Calu3 (cell line): ENCODE results near the gene PRSS2. TPM values are rescaled to one million over a fixed set of nuclear protein-coding genes. Genes with fewer than 3 reads are reported as not detected.

Source experiments
- BruUV-seq: library from RNA; stranded (reverse); fragments of 400-500 nt; replicated peaks from 2 replicates; lab custom pipeline; 2021; lab: Mats Ljungman, UMichigan
- CTCF ChIA-PET: fragments of 300-600 bp; sonication (Branson Sonifier 250); formaldehyde crosslinking; loops from one replicate; lab custom pipeline; 2022; ENCODE audit warnings: antibody characterized with exemption; lab: Charles Lee
- DNase-seq: peaks from one replicate; pipeline ENCODE4 v3.0.0; 2022
- H3K27ac Mint-ChIP-seq: one replicate; pipeline ENCODE4 v1.8.0; 2022; ENCODE audit warnings: mixed read lengths; ENCODE audit not compliant: unreplicated experiment
- H3K27me3 Mint-ChIP-seq: one replicate; pipeline ENCODE4 v1.8.0; 2022; ENCODE audit warnings: mixed read lengths; ENCODE audit not compliant: unreplicated experiment
- H3K36me3 Mint-ChIP-seq: one replicate; pipeline ENCODE4 v1.8.0; 2022; ENCODE audit warnings: mild to moderate bottlenecking, moderate library complexity, mixed read lengths; ENCODE audit not compliant: insufficient read depth, unreplicated experiment
- H3K4me1 Mint-ChIP-seq: one replicate; pipeline ENCODE4 v1.8.0; 2022; ENCODE audit warnings: mild to moderate bottlenecking, low read depth, mixed read lengths; ENCODE audit not compliant: unreplicated experiment
- H3K4me3 Mint-ChIP-seq: one replicate; pipeline ENCODE4 v1.8.0; 2022; ENCODE audit warnings: mild to moderate bottlenecking, low read depth, moderate library complexity, mixed read lengths; ENCODE audit not compliant: unreplicated experiment
- H3K9me3 Mint-ChIP-seq: one replicate; pipeline ENCODE4 v1.8.0; 2022; ENCODE audit warnings: low read depth, mixed read lengths; ENCODE audit not compliant: unreplicated experiment
- CTCF ChIP-seq: fragments of 200-600 bp; IDR thresholded peaks from one replicate; pipeline ENCODE4 v1.8.0; 2022; ENCODE audit warnings: antibody characterized with exemption; ENCODE audit not compliant: unreplicated experiment
- intact Hi-C: fragments of 100-400 bp; cut with micrococcal nuclease; formaldehyde crosslinking; loops from one replicate; pipeline ENCODE4 v1.10.0; 2022; ENCODE audit not compliant: unreplicated experiment
- total RNA-seq: library from RNA; stranded (reverse); gene quantifications from 2 replicates; pipeline ENCODE4 v1.2.3, GENCODE V29; 2022

Gene PRSS2
- total RNA-seq, 1 experiment from 2014 or later, result 0.64 TPM

- Mint-ChIP-seq H3K9me3 (peaks cover 4% of the 10 kb centered on the region), H3K27ac (no peak overlapping the region), H3K27me3 (peaks cover 72% of the 10 kb centered on the region), H3K4me3 (no peak overlapping the region), H3K36me3 (no peaks in the 10 kb centered on the region), H3K4me1 (no peaks in the 10 kb centered on the region)
- TF ChIP-seq CTCF, result no peak
- intact Hi-C loops, result no loop called here
- no peak for DNase-seq
- BruUV-seq, result no TSS peak
- CTCF ChIA-PET, result no interaction called here
Measured at GRCh38 chr7:142819530-142819929, 48.8 kb downstream of the PRSS2 start.

- Mint-ChIP-seq H3K36me3 (no peaks in the 10 kb centered on the region), H3K9me3 (peaks cover 7% of the 10 kb centered on the region), H3K4me3 (no peak overlapping the region), H3K4me1 (no peaks in the 10 kb centered on the region), H3K27ac (no peak overlapping the region), H3K27me3 (peaks cover 48% of the 10 kb centered on the region)
- BruUV-seq, result no TSS peak
- intact Hi-C loops, result no loop called here
- DNase-seq, result no peak
- no peak for TF ChIP-seq CTCF
- CTCF ChIA-PET, result no interaction called here
Measured at GRCh38 chr7:142822714-142823113, 51.9 kb downstream of the PRSS2 start.

Other genes with a start within 250 kb of the PRSS2 start
- 12.4 and 16.8 TPM in 2 replicates for gene PRSS1, start 21.5 kb upstream of the PRSS2 start, total RNA-seq
- 3.0 and 3.1 TPM in 2 replicates for gene EPHB6, start 84.1 kb downstream of the PRSS2 start, total RNA-seq
- gene TRPV6, start 114.8 kb downstream of the PRSS2 start, total RNA-seq, result 1.7 TPM in 2 replicates
- gene TRPV5, start 162.8 kb downstream of the PRSS2 start, total RNA-seq, result not detected in 2 replicates
- not detected in 2 replicates for gene LLCFC1, start 168.5 kb downstream of the PRSS2 start, total RNA-seq
- gene KEL, start 191.4 kb downstream of the PRSS2 start, total RNA-seq, result not detected in 2 replicates